ENCODE measurements around the gene TMEM121.

TMEM121 gene

GRCh38 chr14:105534586-105534985 lies 8.2 kb downstream of the TMEM121 start:
- TF ChIP-seq CTCF (IDR thresholded peaks at IDR 0.05; ENCODE audit: low read depth, low read length, missing control alignments), result no peak
- no peak for DNase-seq (ENCODE audit: low read depth)
- H3K4me3 ChIP-seq (ENCODE audit: low read depth, low read length), result no peak overlapping the region

- no peak overlapping the region for H3K4me3 ChIP-seq (ENCODE audit: low read depth, low read length)
- DNase-seq (ENCODE audit: low read depth), result no peak
- TF ChIP-seq CTCF (IDR thresholded peaks at IDR 0.05; ENCODE audit: low read depth, low read length, missing control alignments), result no peak
Measured at GRCh38 chr14:105536051-105536450, 9.7 kb downstream of the TMEM121 start.

GRCh38 chr14:105536691-105537579 lies 10.6 kb downstream of the TMEM121 start:
- H3K4me3 ChIP-seq (ENCODE audit: low read depth, low read length), result no peak overlapping the region
- no peak for DNase-seq (ENCODE audit: low read depth)
- TF ChIP-seq CTCF (IDR thresholded peaks at IDR 0.05; ENCODE audit: low read depth, low read length, missing control alignments), result no peak

- DNase-seq (ENCODE audit: low read depth), result no peak
- peak; percentile 98 for TF ChIP-seq CTCF (IDR thresholded peaks at IDR 0.05; ENCODE audit: low read depth, low read length, missing control alignments)
- H3K4me3 ChIP-seq (ENCODE audit: low read depth, low read length), result no peak overlapping the region
Measured at GRCh38 chr14:105537580-105538474, 11.4 kb downstream of the TMEM121 start.

- no peak overlapping the region for H3K4me3 ChIP-seq (ENCODE audit: low read depth, low read length)
- no peak for DNase-seq (ENCODE audit: low read depth)
- no peak for TF ChIP-seq CTCF (IDR thresholded peaks at IDR 0.05; ENCODE audit: low read depth, low read length, missing control alignments)
Measured at GRCh38 chr14:105538481-105539049, 12.2 kb downstream of the TMEM121 start.

GRCh38 chr14:105540811-105541210 lies 14.4 kb downstream of the TMEM121 start:
- H3K4me3 ChIP-seq (ENCODE audit: low read depth, low read length), result no peak overlapping the region
- TF ChIP-seq CTCF (IDR thresholded peaks at IDR 0.05; ENCODE audit: low read depth, low read length, missing control alignments), result no peak

More at GRCh38 chr14:105540811-105541210, 14.4 kb downstream of the TMEM121 start:
- DNase-seq (ENCODE audit: low read depth), result no peak

Data from GM12864 (cell line).